Dermis microvascular lymphatic vessel endothelial cell (primary cell): ENCODE data around the gene LRBA. TPM values are rescaled to one million over a fixed set of nuclear protein-coding genes. Genes with fewer than 3 reads are reported as not detected.
A peak's percentile ranks its signal among the peaks of the same experiment; 100 is the strongest.
"Not testable (repeated sequence)": the region's sequence is repeated elsewhere in the genome, so short reads cannot be mapped to it uniquely, and the experiment has no call there.

ENCODE experiments used
- DNase-seq, 2 donors: peaks; one replicate each; pipeline versions ENCODE4 v3.0.0 to v3.0.0-alpha.2; 2010; ENCODE audit warnings: low read depth in 2 of 2
- total RNA-seq: library from RNA; depleted of rRNA; stranded (reverse); fragments of >200 nt; gene quantifications from 2 replicates; pipeline ENCODE4 v1.2.1, GENCODE V29; 2014

The LRBA gene
- total RNA-seq, 1 donor from 2014 or later = 53.9 TPM

- DNase-seq = peak in 1 of 2 donors; percentile 61
These were observed 504.8 kb downstream of the LRBA start for GRCh38 chr4:150510176-150510865.

GRCh38 chr4:150507656-150508055 lies 507.4 kb downstream of the LRBA start:
- DNase-seq = not testable (repeated sequence)

- DNase-seq = no peak
These were observed 513.1 kb downstream of the LRBA start for GRCh38 chr4:150501983-150502382.

GRCh38 chr4:150501009-150501727 lies 513.9 kb downstream of the LRBA start:
- DNase-seq = no peak

GRCh38 chr4:150497612-150498011 lies 517.5 kb downstream of the LRBA start:
- no peak for DNase-seq

- no peak for DNase-seq
These were observed 519.5 kb downstream of the LRBA start for GRCh38 chr4:150495550-150495949.

- no peak for DNase-seq
These were observed 521.2 kb downstream of the LRBA start for GRCh38 chr4:150493851-150494250.

- no peak for DNase-seq
These were observed 523.7 kb downstream of the LRBA start for GRCh38 chr4:150491132-150492049.

GRCh38 chr4:150482581-150482980 lies 532.5 kb downstream of the LRBA start:
- DNase-seq = peak; percentile 5 to 82

- no peak for DNase-seq
These were observed 535.4 kb downstream of the LRBA start for GRCh38 chr4:150479657-150480056.

GRCh38 chr4:150477869-150478268 lies 537.2 kb downstream of the LRBA start:
- DNase-seq = peak; percentile 47 to 51

- DNase-seq = peak in 1 of 2 donors; percentile 14
These were observed 538.3 kb downstream of the LRBA start for GRCh38 chr4:150476776-150477175.

GRCh38 chr4:150475763-150476162 lies 539.3 kb downstream of the LRBA start:
- DNase-seq = no peak

GRCh38 chr4:150464523-150464922 lies 550.6 kb downstream of the LRBA start:
- no peak for DNase-seq

- DNase-seq = no peak
These were observed 552.3 kb downstream of the LRBA start for GRCh38 chr4:150462743-150463142.

GRCh38 chr4:150461957-150462356 lies 553.1 kb downstream of the LRBA start:
- DNase-seq = no peak

GRCh38 chr4:150457802-150458201 lies 557.3 kb downstream of the LRBA start:
- DNase-seq = no peak

- DNase-seq = no peak
These were observed 563.2 kb downstream of the LRBA start for GRCh38 chr4:150451883-150452282.

GRCh38 chr4:150447356-150447755 lies 567.7 kb downstream of the LRBA start:
- DNase-seq = peak in 1 of 2 donors; percentile 4

- DNase-seq = no peak
These were observed 575.6 kb downstream of the LRBA start for GRCh38 chr4:150439451-150439933.

- no peak for DNase-seq
These were observed 578.3 kb downstream of the LRBA start for GRCh38 chr4:150436598-150437370.
